Neural cell (in vitro differentiated cells): ENCODE data around the gene TTYH3. TPM values are rescaled to one million over a fixed set of nuclear protein-coding genes. Genes with fewer than 3 reads are reported as not detected.

Source experiments
- H2AFZ ChIP-seq: fragments of 200-600, 300-800 bp; sonication (generic), shearing (Covaris generic); 2 replicates; pipeline ENCODE4 v1.6.0; 2014; ENCODE audit warnings: low read depth, mild to moderate bottlenecking, antibody characterized with exemption, low read length, moderate library complexity
- H3F3A ChIP-seq: fragments of 200-600 bp; shearing (Covaris generic); 2 replicates; pipeline ENCODE4 v1.6.1; 2016; ENCODE audit warnings: mild to moderate bottlenecking, moderate library complexity, mixed read lengths, antibody characterized with exemption, low read length; ENCODE audit not compliant: insufficient read depth, poor library complexity, severe bottlenecking
- H3K27ac ChIP-seq: fragments of 200-600, 300-800 bp; sonication (generic), shearing (Covaris generic); 2 replicates; pipeline ENCODE4 v1.5.1; 2014; ENCODE audit warnings: mild to moderate bottlenecking, low read length, moderate library complexity
- H3K27me3 ChIP-seq: fragments of 300-800, 200-600 bp; sonication (generic), shearing (Covaris generic); 2 replicates; pipeline ENCODE4 v1.6.0; 2014; ENCODE audit warnings: mild to moderate bottlenecking, low read depth, low read length, moderate library complexity; ENCODE audit not compliant: insufficient read depth
- H3K36me3 ChIP-seq: fragments of 300-800, 200-600 bp; sonication (generic), shearing (Covaris generic); 2 replicates; pipeline ENCODE4 v1.5.1; 2014; ENCODE audit warnings: mild to moderate bottlenecking, antibody characterized with exemption, low read length, moderate library complexity; ENCODE audit not compliant: insufficient read depth
- H3K4me2 ChIP-seq: fragments of 300-800, 200-600 bp; sonication (generic), shearing (Covaris generic); 2 replicates; pipeline ENCODE4 v1.6.0; 2014; ENCODE audit warnings: mild to moderate bottlenecking, low read length
- H3K4me3 ChIP-seq: fragments of 300-800, 200-600 bp; sonication (generic), shearing (Covaris generic); 2 replicates; pipeline ENCODE4 v1.5.1; 2014; ENCODE audit warnings: mild to moderate bottlenecking, low read length, moderate library complexity
- H3K79me2 ChIP-seq: fragments of 200-600 bp; shearing (Covaris generic); replicated peaks from 2 replicates; pipeline ENCODE4 v1.6.0; 2014; ENCODE audit warnings: mild to moderate bottlenecking, low read length, moderate library complexity; ENCODE audit not compliant: insufficient read depth
- H3K9ac ChIP-seq: fragments of 300-800, 200-600 bp; sonication (generic), shearing (Covaris generic); 2 replicates; pipeline ENCODE4 v1.6.1; 2016; ENCODE audit warnings: mild to moderate bottlenecking, low read length, mixed read lengths
- H3K9me2 ChIP-seq: fragments of 200-600 bp; shearing (Covaris generic); 2 replicates; pipeline ENCODE4 v1.6.1; 2016; ENCODE audit warnings: mild to moderate bottlenecking, low read length, mixed read lengths; ENCODE audit not compliant: insufficient read depth
- H3K9me3 ChIP-seq: fragments of 200-600, 300-800 bp; sonication (generic), shearing (Covaris generic); 2 replicates; pipeline ENCODE4 v1.6.1; 2016; ENCODE audit warnings: mild to moderate bottlenecking, mixed run types, low read length, moderate library complexity, mixed read lengths
- H4K20me1 ChIP-seq: fragments of 200-600 bp; shearing (Covaris generic); 2 replicates; pipeline ENCODE4 v1.6.1; 2016; ENCODE audit warnings: mild to moderate bottlenecking, mixed run types; ENCODE audit not compliant: insufficient read depth
- CTCF ChIP-seq: fragments of 450-650 bp; IDR thresholded peaks from 2 replicates; pipeline ENCODE4 v1.5.1; 2014; ENCODE audit warnings: antibody characterized with exemption, mild to moderate bottlenecking, moderate library complexity; ENCODE audit not compliant: poor library complexity, severe bottlenecking
- EP300 ChIP-seq: fragments of 450-650 bp; conservative IDR thresholded peaks from 2 replicates; pipeline ENCODE4 v1.6.1; 2014; ENCODE audit warnings: antibody characterized with exemption, mild to moderate bottlenecking, moderate library complexity; ENCODE audit not compliant: poor library complexity, severe bottlenecking
- EZH2 ChIP-seq: fragments of 200-600, 300-800 bp; shearing (Covaris generic), sonication (generic); IDR thresholded peaks from 2 replicates; pipeline ENCODE4 v1.6.1; 2014; ENCODE audit warnings: antibody characterized with exemption, low read length, borderline replicate concordance, mild to moderate bottlenecking; ENCODE audit not compliant: insufficient read depth, poor library complexity, severe bottlenecking
- MXI1 ChIP-seq: fragments of 450-650 bp; conservative IDR thresholded peaks from 2 replicates; pipeline ENCODE4 v1.6.1; 2014; ENCODE audit warnings: antibody characterized with exemption, mild to moderate bottlenecking; ENCODE audit not compliant: poor library complexity, severe bottlenecking
- POLR2AphosphoS5 ChIP-seq: IDR thresholded peaks from 2 replicates; pipeline ENCODE4 v1.6.1; 2012
- RAD21 ChIP-seq: fragments of 450-650 bp; conservative IDR thresholded peaks from 2 replicates; pipeline ENCODE4 v1.6.1; 2014; ENCODE audit warnings: antibody characterized with exemption, mild to moderate bottlenecking, moderate library complexity
- REST ChIP-seq: IDR thresholded peaks from 2 replicates; pipeline ENCODE4 v1.6.1; 2012; ENCODE audit warnings: borderline replicate concordance
- SMC3 ChIP-seq: fragments of 450-650 bp; conservative IDR thresholded peaks from 2 replicates; pipeline ENCODE4 v1.6.1; 2014; ENCODE audit warnings: antibody characterized with exemption, mild to moderate bottlenecking, moderate library complexity; ENCODE audit not compliant: poor library complexity
- TAF1 ChIP-seq: IDR thresholded peaks from 2 replicates; pipeline ENCODE4 v1.6.1; 2012; ENCODE audit warnings: low read depth
- polyA plus RNA-seq: library from polyadenylated mRNA; depleted of rRNA; stranded (reverse); fragments of >200 nt; gene quantifications from 2 replicates; pipeline ENCODE4 v1.2.3, GENCODE V29; 2014

TTYH3 gene
- polyA plus RNA-seq, 1 donor from 2014 or later, result 17.0 TPM

- Histone ChIP-seq H3K27ac (no peak overlapping the region), H3K9ac (no peak overlapping the region), H3K4me3 (no peak overlapping the region), H2AFZ (no peak overlapping the region), H4K20me1 (no peaks in the 10 kb centered on the region), H3K36me3 (no peaks in the 10 kb centered on the region), H3K9me2 (no peaks in the 10 kb centered on the region), H3K27me3 (no peaks in the 10 kb centered on the region), H3K4me2 (no peak overlapping the region), H3F3A (no peaks in the 10 kb centered on the region), H3K9me3 (no peaks in the 10 kb centered on the region), H3K79me2 (no peaks in the 10 kb centered on the region)
- no peak for TF ChIP-seq CTCF
- no peak for TF ChIP-seq SMC3
- no peak for TF ChIP-seq RAD21
- TF ChIP-seq POLR2AphosphoS5, result no peak
- no peak for TF ChIP-seq EP300
Measured at GRCh38 chr7:2707481-2707880, 75.7 kb downstream of the TTYH3 start.

GRCh38 chr7:2708041-2708440 is 76.3 kb downstream of the TTYH3 start:
- Histone ChIP-seq H3K9me3 (no peaks in the 10 kb centered on the region), H3K4me3 (no peak overlapping the region), H3K9ac (no peak overlapping the region), H3K4me2 (no peak overlapping the region), H3K27ac (no peak overlapping the region), H4K20me1 (no peaks in the 10 kb centered on the region), H3K9me2 (no peaks in the 10 kb centered on the region), H3F3A (no peaks in the 10 kb centered on the region), H2AFZ (no peak overlapping the region), H3K36me3 (no peaks in the 10 kb centered on the region), H3K27me3 (no peaks in the 10 kb centered on the region), H3K79me2 (no peaks in the 10 kb centered on the region)
- no peak for TF ChIP-seq RAD21
- no peak for TF ChIP-seq SMC3
- TF ChIP-seq EZH2, result no peak
- no peak for TF ChIP-seq REST
- TF ChIP-seq CTCF, result no peak
- no peak for TF ChIP-seq TAF1
- no peak for TF ChIP-seq EP300
- TF ChIP-seq MXI1, result no peak
- no peak for TF ChIP-seq POLR2AphosphoS5
